ENCODE results near the gene ZBTB25.

DNA sequence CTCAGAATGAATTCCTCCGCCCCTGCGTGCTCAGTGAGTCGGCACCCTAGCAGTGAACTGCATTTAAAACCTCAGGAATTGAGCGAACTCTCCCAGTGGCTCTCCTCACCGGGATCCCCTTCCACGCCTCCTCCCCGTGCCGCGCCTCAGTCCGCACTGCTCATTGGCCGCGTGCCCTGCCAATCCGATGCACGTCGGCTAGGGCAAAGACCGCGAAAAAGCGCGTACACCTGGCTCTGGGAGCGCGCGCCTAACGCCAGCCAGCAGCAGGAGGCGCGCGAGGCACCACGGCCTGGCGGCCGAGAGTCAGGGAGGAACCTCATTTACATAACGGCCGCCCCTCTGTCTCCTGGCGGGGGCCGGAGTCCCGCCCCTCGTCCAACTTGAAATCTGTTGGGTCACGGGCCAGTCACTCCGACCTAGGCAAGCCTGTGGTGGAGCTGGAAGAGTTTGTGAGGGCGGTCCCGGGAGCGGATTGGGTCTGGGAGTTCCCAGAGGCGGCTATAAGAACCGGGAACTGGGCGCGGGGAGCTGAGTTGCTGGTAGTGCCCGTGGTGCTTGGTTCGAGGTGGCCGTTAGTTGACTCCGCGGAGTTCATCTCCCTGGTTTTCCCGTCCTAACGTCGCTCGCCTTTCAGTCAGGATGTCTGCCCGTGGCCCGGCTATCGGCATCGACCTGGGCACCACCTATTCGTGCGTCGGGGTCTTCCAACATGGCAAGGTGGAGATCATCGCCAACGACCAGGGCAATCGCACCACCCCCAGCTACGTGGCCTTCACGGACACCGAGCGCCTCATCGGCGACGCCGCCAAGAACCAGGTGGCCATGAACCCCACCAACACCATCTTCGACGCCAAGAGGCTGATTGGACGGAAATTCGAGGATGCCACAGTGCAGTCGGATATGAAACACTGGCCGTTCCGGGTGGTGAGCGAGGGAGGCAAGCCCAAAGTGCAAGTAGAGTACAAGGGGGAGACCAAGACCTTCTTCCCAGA, 36.9 kb upstream of the ZBTB25 start, which contains the start of gene HSPA2:
- TF ChIP-seq, protein P1, sequence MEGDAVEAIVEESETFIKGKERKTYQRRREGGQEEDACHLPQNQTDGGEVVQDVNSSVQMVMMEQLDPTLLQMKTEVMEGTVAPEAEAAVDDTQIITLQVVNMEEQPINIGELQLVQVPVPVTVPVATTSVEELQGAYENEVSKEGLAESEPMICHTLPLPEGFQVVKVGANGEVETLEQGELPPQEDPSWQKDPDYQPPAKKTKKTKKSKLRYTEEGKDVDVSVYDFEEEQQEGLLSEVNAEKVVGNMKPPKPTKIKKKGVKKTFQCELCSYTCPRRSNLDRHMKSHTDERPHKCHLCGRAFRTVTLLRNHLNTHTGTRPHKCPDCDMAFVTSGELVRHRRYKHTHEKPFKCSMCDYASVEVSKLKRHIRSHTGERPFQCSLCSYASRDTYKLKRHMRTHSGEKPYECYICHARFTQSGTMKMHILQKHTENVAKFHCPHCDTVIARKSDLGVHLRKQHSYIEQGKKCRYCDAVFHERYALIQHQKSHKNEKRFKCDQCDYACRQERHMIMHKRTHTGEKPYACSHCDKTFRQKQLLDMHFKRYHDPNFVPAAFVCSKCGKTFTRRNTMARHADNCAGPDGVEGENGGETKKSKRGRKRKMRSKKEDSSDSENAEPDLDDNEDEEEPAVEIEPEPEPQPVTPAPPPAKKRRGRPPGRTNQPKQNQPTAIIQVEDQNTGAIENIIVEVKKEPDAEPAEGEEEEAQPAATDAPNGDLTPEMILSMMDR (IDR thresholded peaks at IDR 0.05; ENCODE audit: low read length) = peak; percentile 69
- TF ChIP-seq EZH2 (IDR thresholded peaks at IDR 0.05; ENCODE audit: borderline replicate concordance, low read length) = no peak

All from OCI-LY1 (cell line).